Activated T-cell treated with anti-CD3 and anti-CD28 coated beads, Interleukin-2, amount 50 U/mL, for 4 hours (primary cell): ENCODE data around the gene SGF29. TPM values are rescaled to one million over a fixed set of nuclear protein-coding genes. Genes with fewer than 3 reads are reported as not detected.
"Not testable (repeated sequence)": the region's sequence is repeated elsewhere in the genome, so short reads cannot be mapped to it uniquely, and the experiment has no call there.

Source experiments
- ATAC-seq, 2 donors: fragments of 200-7000 bp; cut with Tn5 transposase; one replicate each; pipeline ENCODE4 v1.10.0; 2021
- DNase-seq: peaks from one replicate; pipeline ENCODE4 v3.0.0-alpha.2; 2020
- H3K27me3 Mint-ChIP-seq: one replicate; pipeline ENCODE4 v1.8.0; 2021; ENCODE audit warnings: low read depth, mixed read lengths
- H3K36me3 Mint-ChIP-seq: one replicate; pipeline ENCODE4 v1.8.0; 2022; ENCODE audit warnings: mixed read lengths; ENCODE audit not compliant: insufficient read depth
- H3K4me1 Mint-ChIP-seq: one replicate; pipeline ENCODE4 v1.8.0; 2021; ENCODE audit warnings: low read depth, mixed read lengths
- H3K4me3 Mint-ChIP-seq: one replicate; pipeline ENCODE4 v1.8.0; 2021; ENCODE audit warnings: mild to moderate bottlenecking, moderate library complexity, mixed read lengths
- H3K9me3 Mint-ChIP-seq: one replicate; pipeline ENCODE4 v1.8.0; 2021; ENCODE audit warnings: mixed read lengths
- total RNA-seq, 3 donors: library from RNA; stranded (reverse); gene quantifications; one replicate each; pipeline ENCODE4 v1.2.1, GENCODE V29; 2021

Gene SGF29
- total RNA-seq, 3 donors from 2014 or later = 40.3 to 44.5 (median 42.1) TPM

DNA sequence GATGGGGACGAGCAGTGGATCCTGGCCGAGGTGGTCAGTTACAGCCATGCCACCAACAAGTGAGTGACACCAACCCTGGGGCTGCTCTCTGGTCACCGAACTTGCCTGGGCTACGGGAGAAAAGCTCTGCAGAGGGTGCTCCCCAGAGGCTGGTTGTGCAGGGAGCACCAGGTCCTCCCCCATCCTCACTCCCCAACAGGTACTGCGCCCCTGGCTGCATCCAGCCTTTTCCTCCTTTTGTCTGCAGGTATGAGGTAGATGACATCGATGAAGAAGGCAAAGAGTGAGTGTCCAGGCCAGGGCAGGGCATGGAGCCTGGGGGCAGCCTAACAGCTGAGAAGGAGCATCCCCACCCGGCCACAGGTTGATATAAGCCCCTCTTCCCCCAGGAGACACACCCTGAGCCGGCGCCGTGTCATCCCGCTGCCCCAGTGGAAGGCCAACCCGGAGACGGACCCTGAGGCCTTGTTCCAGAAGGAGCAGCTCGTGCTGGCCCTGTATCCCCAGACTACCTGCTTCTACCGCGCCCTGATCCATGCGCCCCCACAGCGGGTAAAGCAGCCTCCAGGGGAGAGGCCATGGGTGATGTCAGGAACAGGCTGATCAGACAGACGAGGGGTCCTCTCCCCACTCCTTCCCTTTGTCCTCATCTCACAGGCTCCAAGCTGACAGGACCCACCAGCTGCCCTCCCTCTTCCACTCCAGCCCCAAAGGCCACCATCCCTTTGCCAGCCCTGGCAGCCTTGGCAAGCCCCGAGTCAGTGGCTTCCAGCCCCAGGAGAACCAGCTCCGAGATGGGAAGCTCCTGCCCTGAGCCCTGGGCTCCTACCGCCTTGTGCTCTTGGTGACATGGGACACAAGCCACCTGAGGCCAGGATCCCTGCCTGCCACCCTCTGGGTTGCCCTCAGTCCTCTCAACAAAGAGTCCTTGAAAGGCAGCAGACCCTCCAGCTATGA is 36.9 kb downstream of the SGF29 start:
- ATAC-seq (no peak), DNase-seq (no peak)
- H3K27me3 Mint-ChIP-seq = no peaks in the 10 kb centered on the region
- no peaks in the 10 kb centered on the region for H3K4me1 Mint-ChIP-seq
- H3K36me3 Mint-ChIP-seq = peaks cover 21% of the 10 kb centered on the region
- H3K9me3 Mint-ChIP-seq = no peaks in the 10 kb centered on the region
- no peak overlapping the region for H3K4me3 Mint-ChIP-seq

DNA sequence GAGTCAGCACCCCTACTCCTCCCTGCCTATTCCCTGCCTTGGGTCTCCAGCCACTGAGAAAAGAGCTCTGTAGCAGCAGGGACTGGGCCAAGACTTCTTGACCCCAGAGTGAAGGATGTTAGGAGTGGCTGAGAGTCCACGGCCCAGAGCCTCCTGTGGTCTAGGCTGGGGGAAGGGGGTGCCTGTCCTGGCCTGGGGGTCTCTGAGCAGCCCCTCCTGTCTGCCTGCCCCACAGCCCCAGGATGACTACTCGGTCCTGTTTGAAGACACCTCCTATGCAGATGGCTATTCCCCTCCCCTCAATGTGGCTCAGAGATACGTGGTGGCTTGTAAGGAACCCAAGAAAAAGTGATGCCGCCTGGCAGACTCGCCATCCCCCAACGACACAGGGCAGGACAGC is 37.6 kb downstream of the SGF29 start:
- DNase-seq (no peak), ATAC-seq (no peak)
- H3K27me3 Mint-ChIP-seq = no peaks in the 10 kb centered on the region
- H3K4me3 Mint-ChIP-seq = no peak overlapping the region
- no peaks in the 10 kb centered on the region for H3K9me3 Mint-ChIP-seq
- no peaks in the 10 kb centered on the region for H3K4me1 Mint-ChIP-seq
- H3K36me3 Mint-ChIP-seq = peaks cover 18% of the 10 kb centered on the region

GRCh38 chr16:28592511-28592910 is 38.8 kb downstream of the SGF29 start:
- no peaks in the 10 kb centered on the region for H3K27me3 Mint-ChIP-seq
- no peaks in the 10 kb centered on the region for H3K4me1 Mint-ChIP-seq
- no peak for ATAC-seq
- no peak overlapping the region for H3K4me3 Mint-ChIP-seq
- no peaks in the 10 kb centered on the region for H3K9me3 Mint-ChIP-seq
- no peak for DNase-seq
- peaks cover 18% of the 10 kb centered on the region for H3K36me3 Mint-ChIP-seq

DNA sequence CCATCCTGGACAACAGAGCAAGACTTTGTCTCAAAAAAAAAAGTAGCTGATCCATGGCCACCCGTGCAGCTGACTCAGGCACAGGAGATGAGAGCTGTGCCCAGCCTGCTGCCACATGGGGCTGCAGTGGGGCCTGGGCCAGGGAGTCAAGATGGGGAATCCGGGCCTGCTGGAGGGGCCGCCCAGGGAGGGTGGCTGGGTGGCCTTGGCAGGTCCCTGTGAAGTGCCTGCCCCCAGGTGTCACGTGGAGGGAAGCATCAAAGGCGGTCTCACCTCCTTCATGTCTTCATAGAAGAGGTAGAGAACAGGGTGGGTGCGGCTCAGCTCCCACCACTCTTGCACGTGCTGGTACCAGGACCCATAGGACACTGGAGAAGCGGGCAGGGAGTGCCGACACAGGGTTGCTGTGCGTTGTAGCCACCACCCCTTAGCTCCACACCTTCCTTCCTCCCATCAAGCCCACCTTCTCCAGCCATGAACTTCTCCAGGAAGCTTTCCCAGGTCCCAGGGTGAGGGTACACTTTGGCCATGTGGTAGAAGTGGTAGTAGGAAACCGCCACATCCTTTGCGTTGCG is 39.3 kb downstream of the SGF29 start:
- ATAC-seq (no peak), DNase-seq (no peak)
- Mint-ChIP-seq H3K4me1 (no peaks in the 10 kb centered on the region), H3K36me3 (peaks cover 18% of the 10 kb centered on the region), H3K27me3 (no peaks in the 10 kb centered on the region), H3K9me3 (no peaks in the 10 kb centered on the region), H3K4me3 (no peak overlapping the region)

- not testable (repeated sequence) for H3K4me1 Mint-ChIP-seq, H3K9me3 Mint-ChIP-seq, H3K4me3 Mint-ChIP-seq, DNase-seq, H3K27me3 Mint-ChIP-seq, ATAC-seq
- H3K36me3 Mint-ChIP-seq = peaks cover 12% of the 10 kb centered on the region
Measured at GRCh38 chr16:28595451-28595850, 41.7 kb downstream of the SGF29 start.

DNA sequence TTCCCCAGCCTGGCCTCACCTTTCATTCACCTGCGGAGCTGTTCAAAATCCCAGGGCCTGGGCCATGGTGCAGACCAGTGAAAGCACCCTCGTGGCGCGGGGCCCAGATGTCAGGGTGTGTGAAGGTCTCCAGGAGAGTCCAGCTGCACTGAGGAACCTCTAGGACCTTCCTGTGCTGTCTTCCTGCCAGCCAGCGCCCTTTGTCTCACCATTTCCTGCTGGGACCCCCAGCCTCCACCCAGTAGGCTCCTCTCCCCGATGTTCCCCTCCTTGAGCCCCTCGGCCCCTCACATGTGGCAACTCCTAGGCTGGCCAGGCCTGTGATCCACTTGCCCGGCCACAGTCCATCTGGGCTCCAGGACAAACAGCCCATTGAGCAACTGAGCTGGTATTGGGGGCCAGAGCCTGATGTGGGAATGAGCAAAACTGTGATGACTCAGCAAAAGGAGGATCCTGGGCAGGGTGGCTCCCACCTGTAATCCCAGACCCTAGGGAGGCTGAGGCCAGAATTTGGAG is 42.5 kb downstream of the SGF29 start:
- H3K9me3 Mint-ChIP-seq = no peaks in the 10 kb centered on the region
- H3K36me3 Mint-ChIP-seq = peaks cover 5% of the 10 kb centered on the region
- H3K4me1 Mint-ChIP-seq = no peaks in the 10 kb centered on the region
- H3K27me3 Mint-ChIP-seq = no peaks in the 10 kb centered on the region
- DNase-seq (no peak), ATAC-seq (no peak)
- H3K4me3 Mint-ChIP-seq = no peak overlapping the region

GRCh38 chr16:28596840-28597691 is 43.3 kb downstream of the SGF29 start, which contains the start of gene SULT1A2:
TSS of gene SULT1A2 (minus strand) at chr16:28597050. CDS start at chr16:28595930, 1,120 bp downstream.
- Mint-ChIP-seq H3K4me1 (no peaks in the 10 kb centered on the region), H3K36me3 (no peaks in the 10 kb centered on the region), H3K4me3 (no peak within 1 kb of the TSS), H3K27me3 (no peaks in the 10 kb centered on the region), H3K9me3 (no peaks in the 10 kb centered on the region)
- DNase-seq (no peak), ATAC-seq (no peak)

- Mint-ChIP-seq H3K4me1 (no peaks in the 10 kb centered on the region), H3K27me3 (no peaks in the 10 kb centered on the region), H3K9me3 (no peaks in the 10 kb centered on the region), H3K36me3 (no peaks in the 10 kb centered on the region), H3K4me3 (no peak overlapping the region)
- no peak for ATAC-seq
- no peak for DNase-seq
Measured at GRCh38 chr16:28597692-28598261, 44.1 kb downstream of the SGF29 start.

GRCh38 chr16:28599377-28600285 is 45.9 kb downstream of the SGF29 start:
- peak; percentile 84 to 89 for ATAC-seq

GRCh38 chr16:28600965-28601364 is 47.2 kb downstream of the SGF29 start:
- H3K27me3 Mint-ChIP-seq, H3K36me3 Mint-ChIP-seq, H3K4me3 Mint-ChIP-seq, ATAC-seq, H3K4me1 Mint-ChIP-seq, DNase-seq, H3K9me3 Mint-ChIP-seq: not testable (repeated sequence)

More at GRCh38 chr16:28599377-28600285, 45.9 kb downstream of the SGF29 start:
- not testable (repeated sequence) for H3K4me3 Mint-ChIP-seq, DNase-seq, H3K4me1 Mint-ChIP-seq, H3K27me3 Mint-ChIP-seq, H3K9me3 Mint-ChIP-seq, H3K36me3 Mint-ChIP-seq

DNA sequence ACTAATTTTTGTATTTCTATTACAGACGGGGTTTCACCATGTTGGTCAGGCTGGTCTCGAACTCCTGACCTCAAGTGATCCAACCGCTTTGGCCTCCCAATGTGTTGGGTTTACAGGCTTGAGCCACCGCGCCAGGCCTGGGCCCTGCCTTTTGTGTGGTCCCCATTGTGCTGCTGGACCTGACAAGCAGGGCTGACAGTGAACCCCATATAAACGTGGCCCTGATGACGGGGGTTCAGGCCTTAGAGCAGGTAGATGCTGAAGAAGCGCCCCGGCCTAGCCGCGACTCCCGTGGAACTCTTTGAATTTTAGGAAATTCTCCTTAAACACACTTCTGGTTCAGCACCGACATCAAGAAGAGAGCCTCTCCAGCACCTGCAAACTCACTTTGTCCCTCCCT is 47.9 kb downstream of the SGF29 start:
- not testable (repeated sequence) for H3K9me3 Mint-ChIP-seq, H3K4me3 Mint-ChIP-seq, DNase-seq, ATAC-seq, H3K4me1 Mint-ChIP-seq, H3K36me3 Mint-ChIP-seq, H3K27me3 Mint-ChIP-seq

- not testable (repeated sequence) for DNase-seq, H3K4me3 Mint-ChIP-seq, H3K27me3 Mint-ChIP-seq
Measured at GRCh38 chr16:28602062-28602461, 48.3 kb downstream of the SGF29 start.

GRCh38 chr16:28602529-28602928 is 48.8 kb downstream of the SGF29 start:
- Mint-ChIP-seq H3K27me3 (no peaks in the 10 kb centered on the region), H3K9me3 (no peaks in the 10 kb centered on the region), H3K4me3 (no peak overlapping the region), H3K36me3 (no peaks in the 10 kb centered on the region), H3K4me1 (no peaks in the 10 kb centered on the region)
- DNase-seq (no peak), ATAC-seq (no peak)

More at GRCh38 chr16:28602062-28602461, 48.3 kb downstream of the SGF29 start:
- H3K4me1 Mint-ChIP-seq, H3K9me3 Mint-ChIP-seq, H3K36me3 Mint-ChIP-seq, ATAC-seq: not testable (repeated sequence)
